ENCODE data around the gene ST8SIA5.

GRCh38 chr18:46720092-46720491 is 36.8 kb downstream of the ST8SIA5 start:
- no peak for TF ChIP-seq CTCF (IDR thresholded peaks at IDR 0.05)
- TF ChIP-seq POLR2A (IDR thresholded peaks at IDR 0.05), result no peak
